GM12878 (cell line): ENCODE measurements around the gene CHD6. TPM values are rescaled to one million over a fixed set of nuclear protein-coding genes. Genes with fewer than 3 reads are reported as not detected.

ENCODE experiments used
- ATAC-seq: fragments of 200-7000 bp; cut with Tn5 transposase; 3 replicates; pipeline ENCODE4 v1.9.1; 2020; ENCODE audit warnings: mild to moderate bottlenecking, moderate library complexity
- BruUV-seq: library from RNA; stranded (reverse); fragments of 400-500 nt; replicated peaks from 2 replicates; lab custom pipeline; 2021; lab: Mats Ljungman, UMichigan
- CTCF ChIA-PET: fragments of 300-600 bp; sonication (Branson Sonifier 250); formaldehyde crosslinking; extraction: SDS; loops from one replicate; lab custom pipeline; 2021; ENCODE audit warnings: inconsistent platforms; lab: Yijun Ruan, JAX
- POLR2A ChIA-PET: fragments of 350-600 bp; formaldehyde crosslinking; extraction: SDS; loops from one replicate; lab custom pipeline; 2021; ENCODE audit warnings: inconsistent platforms; lab: Charles Lee
- RAD21 ChIA-PET: fragments of 300-600 bp; sonication (Branson Sonifier 250); formaldehyde crosslinking; loops from one replicate; lab custom pipeline; 2023; ENCODE audit warnings: antibody characterized with exemption; ENCODE audit not compliant: unreplicated experiment; lab: Charles Lee
- SMC1A ChIA-PET: fragments of 300-600 bp; sonication (Branson Sonifier 250); formaldehyde crosslinking; loops from one replicate; lab custom pipeline; 2023; ENCODE audit not compliant: unreplicated experiment, uncharacterized antibody; lab: Charles Lee
- DNase-seq: peaks from one replicate; pipeline ENCODE4 v3.0.0-alpha.2; 2011; ENCODE audit warnings: low read depth, low spot score
- FAIRE-seq: peaks from 3 replicates; lab custom pipeline; 2011; peaks lifted over from hg19 to GRCh38; lab: Jason Lieb, UNC
- H2AFZ ChIP-seq: 2 replicates; pipeline ENCODE4 v1.6.0; 2011; ENCODE audit warnings: low read depth, low read length, control low read depth; ENCODE audit not compliant: control insufficient read depth
- H3K27ac ChIP-seq: 2 replicates; pipeline ENCODE4 v1.5.1; 2011; ENCODE audit warnings: control low read depth; ENCODE audit not compliant: control insufficient read depth, insufficient read depth
- H3K27me3 ChIP-seq, 2 experiments: replicated peaks in 1 of 2; 2 replicates each; pipeline versions ENCODE4 v1.6.0 to v1.6.1; 2011; ENCODE audit warnings: low read length in 1 of 2; ENCODE audit not compliant: control insufficient read depth in 2 of 2, insufficient read depth in 2 of 2
- H3K36me3 ChIP-seq, 2 experiments: 2 replicates each; pipeline ENCODE4 v1.5.1; 2011; ENCODE audit warnings: low read length in 1 of 2; ENCODE audit not compliant: control insufficient read depth in 2 of 2, insufficient read depth in 2 of 2
- H3K4me1 ChIP-seq: 2 replicates; pipeline ENCODE4 v1.6.1; 2011; ENCODE audit warnings: mild to moderate bottlenecking, low read length, moderate library complexity, mixed read lengths; ENCODE audit not compliant: control insufficient read depth, insufficient read depth
- H3K4me2 ChIP-seq: 2 replicates; pipeline ENCODE4 v1.6.0; 2011; ENCODE audit warnings: control low read depth; ENCODE audit not compliant: control insufficient read depth, insufficient read depth
- H3K4me3 ChIP-seq: fragments of 200-600 bp; sonication (generic); 2 replicates; pipeline ENCODE4 v1.5.1; 2016
- H3K79me2 ChIP-seq: 2 replicates; pipeline ENCODE4 v1.6.0; 2011; ENCODE audit warnings: low read length; ENCODE audit not compliant: control insufficient read depth, insufficient read depth
- H3K9ac ChIP-seq: 2 replicates; pipeline ENCODE4 v1.8.0; 2011; ENCODE audit warnings: low read length, control low read depth, mixed read lengths; ENCODE audit not compliant: control insufficient read depth, insufficient read depth
- H3K9me3 ChIP-seq: replicated peaks from 3 replicates; pipeline ENCODE4 v1.5.1; 2011; ENCODE audit warnings: mild to moderate bottlenecking, low read length; ENCODE audit not compliant: control insufficient read depth, insufficient read depth
- H4K20me1 ChIP-seq: 2 replicates; pipeline ENCODE4 v1.6.0; 2011; ENCODE audit not compliant: control insufficient read depth, insufficient read depth
- BCL3 ChIP-seq: IDR thresholded peaks from 2 replicates; pipeline ENCODE4 v1.6.1; 2011; ENCODE audit warnings: borderline replicate concordance, low read depth, mild to moderate bottlenecking, moderate library complexity, low read length; ENCODE audit not compliant: insufficient read depth, poor library complexity, severe bottlenecking
- CREB1 ChIP-seq: IDR thresholded peaks from 2 replicates; pipeline ENCODE4 v1.6.1; 2012; ENCODE audit warnings: low read depth, mild to moderate bottlenecking, inconsistent platforms
- GABPA ChIP-seq: IDR thresholded peaks from 2 replicates; pipeline ENCODE4 v1.6.1; 2014; ENCODE audit warnings: antibody characterized with exemption, low read depth, mild to moderate bottlenecking, inconsistent platforms
- IKZF1 ChIP-seq: fragments of 450-650 bp; conservative IDR thresholded peaks from 2 replicates; pipeline ENCODE4 v1.6.1; 2017; ENCODE audit warnings: antibody characterized with exemption, mild to moderate bottlenecking
- MYC ChIP-seq: IDR thresholded peaks from 2 replicates; pipeline ENCODE4 v1.6.1; 2011; ENCODE audit warnings: mild to moderate bottlenecking, low read length, moderate library complexity, inconsistent platforms; ENCODE audit not compliant: insufficient read depth, insufficient replicate concordance, insufficient read length, severe bottlenecking
- NFIC ChIP-seq: IDR thresholded peaks from 2 replicates; pipeline ENCODE4 v1.6.1; 2012; ENCODE audit warnings: low read depth, mild to moderate bottlenecking, inconsistent platforms, low read length, moderate library complexity
- POLR2AphosphoS2 ChIP-seq: IDR thresholded peaks from 2 replicates; pipeline ENCODE4 v1.6.1; 2011; ENCODE audit warnings: low read depth, mild to moderate bottlenecking, low read length, improper control_type of control experiment, moderate library complexity
- SIX5 ChIP-seq: IDR thresholded peaks from 2 replicates; pipeline ENCODE4 v1.6.1; 2011; ENCODE audit warnings: mild to moderate bottlenecking, low read depth, low read length, moderate library complexity; ENCODE audit not compliant: severe bottlenecking
- SPI1 ChIP-seq: IDR thresholded peaks from 2 replicates; pipeline ENCODE4 v1.6.1; 2011; ENCODE audit warnings: low read depth, mild to moderate bottlenecking, low read length, moderate library complexity, borderline replicate concordance; ENCODE audit not compliant: insufficient read depth
- ZNF24 ChIP-seq: fragments of 450-650 bp; IDR thresholded peaks from 2 replicates; pipeline ENCODE4 v1.6.1; 2017; ENCODE audit warnings: antibody characterized with exemption, mild to moderate bottlenecking
- WGBS: methylation state at CpG from one replicate; pipeline ENCODE4 v1.1.6; 2016; ENCODE audit warnings: low lambda C conversion rate; ENCODE audit not compliant: insufficient replicate concordance, insufficient coverage; ENCODE audit errors: missing lambda C conversion rate; 5-methylcytosine and 5-hydroxymethylcytosine counted together
- in situ Hi-C: fragments of 300-500 bp; cut with MboI; formaldehyde crosslinking; loops from 9 replicates; pipeline ENCODE4 v1.14.3; 2018; ENCODE audit warnings: mixed read lengths
- intact Hi-C: fragments of 100-400 bp; cut with micrococcal nuclease; formaldehyde crosslinking; loops from one replicate; pipeline ENCODE4 v1.14.2; 2022; ENCODE audit not compliant: unreplicated experiment
- polyA plus RNA-seq, 11 experiments: library from polyadenylated mRNA; depleted of rRNA in 4 of 11; unstranded in 6 of 11; stranded (reverse) in 5 of 11; fragments of >200 nt; fragmentation: Nextera tagmentation in 4 of 11; fragmentation: Illumina TruSeq in 1 of 11; extraction: Ambion mirVana in 4 of 11; extraction: Trizol in 1 of 11; gene quantifications; 1 replicate in 1 of 11; 2 replicates in 10 of 11; pipeline versions ENCODE4 v1.2.1 to v1.2.3, GENCODE V29; 2011 to 2016; ENCODE audit warnings: inconsistent platforms in 2 of 11, missing spikeins in 2 of 11, low read depth in 1 of 11
- total RNA-seq, 4 experiments: library from RNA; depleted of rRNA in 3 of 4; stranded (reverse); fragments of >200 nt in 3 of 4; fragmentation: Illumina TruSeq in 1 of 4; extraction: Trizol in 1 of 4; gene quantifications; 2 replicates each; pipeline versions ENCODE4 v1.2.1 to v1.2.3, GENCODE V29; 2013 to 2021

CHD6 gene
- total and polyA plus RNA-seq, 10 of the 15 experiments (the other 5 are each of a cell fraction or from before 2014, with no cell fraction given): 4.3 to 25.5 (median 17.1) TPM

- Histone ChIP-seq H3K79me2 (peaks cover 8% of the 10 kb centered on the region), H3K27me3 (no peaks in the 10 kb centered on the region), H3K27ac (no peak overlapping the region), H3K9me3 (peaks cover 5% of the 10 kb centered on the region; the same call in 2 of the 3 replicates), H3K36me3 (peaks cover 0 to 5% of the 10 kb centered on the region in 2 experiments; a peak in 3 of 4 replicates), H3K4me1 (0 out of 2 replicates have a peak, but pooled peaks cover 4% of the 10 kb centered on the region), H4K20me1 (no peaks in the 10 kb centered on the region), H3K4me2 (no peak overlapping the region), H3K9ac (no peak overlapping the region), H3K4me3 (no peak overlapping the region), H2AFZ (no peak overlapping the region)
- POLR2A ChIA-PET: interaction anchor here (0.5 to 2.3 kb wide), 2 partner anchors 67 to 563 kb away, joined by 5 to 7 read pairs; partner anchors contain the start of gene CHD6
- BruUV-seq: no TSS peak
- in situ Hi-C loops: no loop called here
- DNase-seq: no peak
- ATAC-seq: peak; percentile 80
- RAD21 ChIA-PET: interaction anchor here (2.1 to 4.3 kb wide), 3 partner anchors 10 to 66 kb away, joined by 8 to 33 read pairs (median 8); partner anchors contain the start of gene CHD6
- 42% methylated on average over 3 of the region's 3 CpGs for WGBS
- TF ChIP-seq MYC (no peak), SPI1 (0 out of 2 replicates have a peak, but pooled peaks have one; percentile 3), NFIC (0 out of 2 replicates have a peak, but pooled peaks have one; percentile 28)
- intact Hi-C loops: no loop called here
- SMC1A ChIA-PET: interaction anchor here (1.2 to 3.9 kb wide), 4 partner anchors 12 to 65 kb away, joined by 3 to 12 read pairs (median 8); no protein-coding TSS in a partner anchor
- no peak for FAIRE-seq
- CTCF ChIA-PET: interaction anchor here (1.9 kb wide), 1 partner anchor 24 kb away, joined by 5 read pairs; no protein-coding TSS in a partner anchor
Observed at GRCh38 chr20:41551011-41551705, 67.0 kb downstream of the CHD6 start.

- H3K36me3 ChIP-seq: peaks cover 0 to 5% of the 10 kb centered on the region in 2 experiments; a peak in 3 of 4 replicates
- no peak overlapping the region for H3K9ac ChIP-seq
- DNase-seq: no peak
- no peaks in the 10 kb centered on the region for H3K4me1 ChIP-seq
- no TSS peak for BruUV-seq
- WGBS: 98% methylated on average over 8 of the region's 8 CpGs
- no peaks in the 10 kb centered on the region; the same call in 1 of the 3 replicates for H3K9me3 ChIP-seq
- in situ Hi-C loops: no loop called here
- ChIA-PET SMC1A (interaction anchor here (0.7 to 1.5 kb wide), 2 partner anchors 26 to 30 kb away, joined by 3 to 4 read pairs; no protein-coding TSS in a partner anchor), POLR2A (no interaction called here), RAD21 (no interaction called here), CTCF (interaction anchor here (1.0 kb wide), 1 partner anchor 12 kb away, joined by 3 read pairs; no protein-coding TSS in a partner anchor)
- H2AFZ ChIP-seq: no peak overlapping the region
- no peak overlapping the region for H3K27ac ChIP-seq
- no peaks in the 10 kb centered on the region for H3K27me3 ChIP-seq
- peaks cover 5% of the 10 kb centered on the region for H3K79me2 ChIP-seq
- H3K4me2 ChIP-seq: no peak overlapping the region
- no peak for FAIRE-seq
- no peaks in the 10 kb centered on the region for H4K20me1 ChIP-seq
- intact Hi-C loops: no loop called here
- no peak overlapping the region for H3K4me3 ChIP-seq
- ATAC-seq: no peak
- no peak for TF ChIP-seq SIX5
- no peak for TF ChIP-seq ZNF24
- TF ChIP-seq GABPA: no peak
- no peak for TF ChIP-seq POLR2AphosphoS2
- TF ChIP-seq CREB1: no peak
- no peak for TF ChIP-seq IKZF1
- no peak for TF ChIP-seq BCL3
Observed at GRCh38 chr20:41547221-41547620, 71.0 kb downstream of the CHD6 start.
